ENCODE measurements around the gene CD79B. TPM values are rescaled to one million over a fixed set of nuclear protein-coding genes. Genes with fewer than 3 reads are reported as not detected.
"Not testable (repeated sequence)": the region's sequence is repeated elsewhere in the genome, so short reads cannot be mapped to it uniquely, and the experiment has no call there.

CD79B gene
- total RNA-seq, 1 donor from 2014 or later = not detected

- Histone ChIP-seq H3K4me3 (no peak overlapping the region), H3K27ac (no peak overlapping the region), H3K27me3 (no peaks in the 10 kb centered on the region), H3K36me3 (no peaks in the 10 kb centered on the region), H3K4me1 (no peaks in the 10 kb centered on the region), H3K9me3 (no peaks in the 10 kb centered on the region)
- intact Hi-C loops (cut with DNase I) = no loop called here
- no peak for TF ChIP-seq CTCF (IDR thresholded peaks at IDR 0.05)
- no peak for DNase-seq (ENCODE audit: low spot score in 2 of 2)
These were observed 3.0 kb downstream of the CD79B start for GRCh38 chr17:63928966-63929695.

GRCh38 chr17:63928172-63928666, 3.9 kb downstream of the CD79B start:
- no peaks in the 10 kb centered on the region for H3K36me3 ChIP-seq
- no peak overlapping the region for H3K4me3 ChIP-seq
- intact Hi-C loops (cut with DNase I) = no loop called here
- H3K9me3 ChIP-seq = no peaks in the 10 kb centered on the region
- H3K4me1 ChIP-seq = no peaks in the 10 kb centered on the region
- no peak for DNase-seq (ENCODE audit: low spot score in 2 of 2)
- H3K27me3 ChIP-seq = no peaks in the 10 kb centered on the region
- no peak overlapping the region for H3K27ac ChIP-seq
- no peak for TF ChIP-seq CTCF (IDR thresholded peaks at IDR 0.05)

- H3K27ac ChIP-seq = no peak overlapping the region
- TF ChIP-seq CTCF (IDR thresholded peaks at IDR 0.05) = no peak
- no peaks in the 10 kb centered on the region for H3K36me3 ChIP-seq
- no peak overlapping the region for H3K4me3 ChIP-seq
- no peaks in the 10 kb centered on the region for H3K4me1 ChIP-seq
- no peak for DNase-seq (ENCODE audit: low spot score in 2 of 2)
- intact Hi-C loops (cut with DNase I) = no loop called here
- no peaks in the 10 kb centered on the region for H3K27me3 ChIP-seq
- no peaks in the 10 kb centered on the region for H3K9me3 ChIP-seq
These were observed 4.5 kb downstream of the CD79B start for GRCh38 chr17:63927464-63928171.

GRCh38 chr17:63926164-63926563, 6.0 kb downstream of the CD79B start:
- no peak for TF ChIP-seq CTCF (IDR thresholded peaks at IDR 0.05)
- no peaks in the 10 kb centered on the region for H3K4me1 ChIP-seq
- H3K27ac ChIP-seq = no peak overlapping the region
- H3K4me3 ChIP-seq = no peak overlapping the region
- no peaks in the 10 kb centered on the region for H3K27me3 ChIP-seq
- intact Hi-C loops (cut with DNase I) = no loop called here
- DNase-seq (ENCODE audit: low spot score in 2 of 2) = no peak
- no peaks in the 10 kb centered on the region for H3K36me3 ChIP-seq
- H3K9me3 ChIP-seq = no peaks in the 10 kb centered on the region

- no peaks in the 10 kb centered on the region for H3K36me3 ChIP-seq
- H3K27ac ChIP-seq = no peak overlapping the region
- no peaks in the 10 kb centered on the region for H3K4me1 ChIP-seq
- intact Hi-C loops (cut with DNase I) = no loop called here
- H3K27me3 ChIP-seq = no peaks in the 10 kb centered on the region
- H3K9me3 ChIP-seq = no peaks in the 10 kb centered on the region
- no peak overlapping the region for H3K4me3 ChIP-seq
- DNase-seq (ENCODE audit: low spot score in 2 of 2) = no peak
- TF ChIP-seq CTCF (IDR thresholded peaks at IDR 0.05) = no peak
These were observed 6.5 kb downstream of the CD79B start for GRCh38 chr17:63925615-63926014.

- H3K4me3 ChIP-seq; H3K36me3 ChIP-seq; DNase-seq (ENCODE audit: low spot score in 2 of 2); intact Hi-C loops (cut with DNase I); H3K4me1 ChIP-seq; H3K27ac ChIP-seq; H3K27me3 ChIP-seq; H3K9me3 ChIP-seq: not testable (repeated sequence)
These were observed 9.7 kb downstream of the CD79B start for GRCh38 chr17:63922402-63922801.

GRCh38 chr17:63920779-63921178, 11.4 kb downstream of the CD79B start:
- DNase-seq (ENCODE audit: low spot score in 2 of 2); intact Hi-C loops (cut with DNase I); H3K36me3 ChIP-seq: not testable (repeated sequence)

GRCh38 chr17:63920050-63920449, 12.1 kb downstream of the CD79B start:
- intact Hi-C loops (cut with DNase I); DNase-seq (ENCODE audit: low spot score in 2 of 2); H3K4me1 ChIP-seq; H3K36me3 ChIP-seq; H3K4me3 ChIP-seq; H3K9me3 ChIP-seq; H3K27ac ChIP-seq; H3K27me3 ChIP-seq: not testable (repeated sequence)

More at GRCh38 chr17:63920779-63921178, 11.4 kb downstream of the CD79B start:
- not testable (repeated sequence) for H3K9me3 ChIP-seq, H3K27me3 ChIP-seq, H3K27ac ChIP-seq, H3K4me3 ChIP-seq, H3K4me1 ChIP-seq

All from ascending aorta (tissue), 2 donors.